Left kidney (tissue), 2 donors: Measurements from ENCODE around the gene SPEF1. TPM values are rescaled to one million over a fixed set of nuclear protein-coding genes. Genes with fewer than 3 reads are reported as not detected.

ENCODE experiments used
- DNase-seq: peaks from one replicate; pipeline ENCODE4 v3.0.0-alpha.2; 2013
- polyA plus RNA-seq: library from polyadenylated mRNA; unstranded; fragments of 120-200 nt; gene quantifications from one replicate; pipeline ENCODE4 v1.2.1, GENCODE V29; 2013; ENCODE audit not compliant: insufficient read length

SPEF1 gene
- polyA plus RNA-seq, 1 donor = 1.7 TPM

- DNase-seq = no peak
Measured at GRCh38 chr20:3788685-3789155, 7.5 kb upstream of the SPEF1 start.

GRCh38 chr20:3787324-3788014 lies 6.2 kb upstream of the SPEF1 start:
- no peak for DNase-seq

DNA sequence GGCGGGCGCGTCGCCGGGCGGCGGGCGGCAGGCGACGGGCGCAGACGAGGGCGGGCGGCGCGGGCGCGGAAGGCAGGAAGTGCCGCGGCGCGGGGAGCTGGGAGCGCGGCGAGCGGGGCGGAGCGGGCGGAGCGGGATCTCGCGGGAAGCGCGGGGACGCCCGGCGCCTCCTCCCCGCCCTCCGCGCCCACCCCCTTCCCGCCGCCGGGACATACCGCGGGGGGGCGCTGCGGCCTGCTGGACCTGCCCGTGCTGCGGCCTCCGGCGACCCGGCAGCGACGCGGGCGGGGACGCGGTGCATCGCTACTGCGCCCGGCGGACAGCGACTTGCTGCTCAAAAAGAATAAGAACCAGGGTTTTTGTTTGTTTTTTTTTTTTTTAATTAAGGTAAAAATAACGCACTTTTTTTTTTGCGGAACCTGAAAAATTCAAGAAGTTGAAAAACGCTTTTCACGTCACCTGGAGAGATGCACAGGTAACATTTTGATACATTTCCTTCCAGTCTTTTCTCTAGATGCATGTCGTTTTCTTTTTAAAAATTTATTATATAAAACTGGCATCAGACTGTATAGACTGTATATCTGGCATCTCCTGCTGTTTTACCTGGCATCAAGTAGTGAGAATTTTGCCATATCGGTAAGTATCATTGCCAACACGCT lies 5.5 kb upstream of the SPEF1 start, which contains the start of gene CENPB:
CENPB (minus strand) TSS at position 76 of the 659 bp plus-strand sequence. CDS start 257 bp downstream, outside the sequence.
- peak; percentile 88 for DNase-seq

GRCh38 chr20:3786126-3786484 lies 4.9 kb upstream of the SPEF1 start:
- no peak for DNase-seq

DNA sequence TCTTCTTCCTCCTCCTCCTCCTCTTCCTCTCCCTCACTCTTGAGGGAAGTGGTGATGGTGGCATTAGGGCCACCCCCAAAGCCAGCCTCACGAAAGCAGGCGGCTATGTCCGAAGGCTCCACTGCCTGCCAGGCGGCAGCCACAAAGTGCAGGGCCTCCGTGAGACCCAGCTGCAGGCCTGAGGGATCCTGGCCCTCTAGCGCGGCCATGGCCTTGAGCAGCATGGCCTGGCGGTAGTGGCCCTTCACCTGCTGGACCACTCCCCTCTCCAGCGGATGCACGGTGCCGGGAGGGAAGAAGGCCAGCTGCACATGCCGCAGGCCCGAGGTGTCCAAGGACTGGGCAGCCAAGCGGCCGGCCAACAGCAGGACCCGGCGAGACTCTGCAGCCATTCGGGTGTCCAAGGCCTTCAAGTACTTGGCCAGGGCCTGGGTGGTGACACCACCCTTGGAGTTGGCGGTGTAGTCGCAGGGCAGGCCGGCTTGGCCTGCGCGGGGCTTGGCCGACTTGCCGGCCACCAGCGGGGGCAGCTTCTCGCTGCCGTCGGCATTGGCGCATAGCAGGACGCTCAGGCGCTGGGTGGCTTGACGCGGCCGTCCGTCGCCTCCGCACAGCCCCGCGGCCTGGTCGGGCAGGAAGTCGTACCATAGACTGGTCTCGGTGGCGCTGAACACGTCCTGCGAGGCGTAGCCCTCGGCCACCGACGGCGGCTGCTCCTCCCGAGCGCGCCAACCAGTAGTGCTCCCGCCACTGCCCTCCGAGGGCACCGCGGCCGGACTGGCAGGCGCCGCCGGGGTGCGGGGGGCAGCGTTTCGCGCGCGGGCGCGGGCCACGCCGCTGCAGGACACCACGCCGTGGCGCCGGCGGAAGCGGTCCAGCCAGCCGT lies 4.2 kb upstream of the SPEF1 start:
- DNase-seq = no peak

- DNase-seq = no peak
Measured at GRCh38 chr20:3784863-3785239, 3.6 kb upstream of the SPEF1 start.

DNA sequence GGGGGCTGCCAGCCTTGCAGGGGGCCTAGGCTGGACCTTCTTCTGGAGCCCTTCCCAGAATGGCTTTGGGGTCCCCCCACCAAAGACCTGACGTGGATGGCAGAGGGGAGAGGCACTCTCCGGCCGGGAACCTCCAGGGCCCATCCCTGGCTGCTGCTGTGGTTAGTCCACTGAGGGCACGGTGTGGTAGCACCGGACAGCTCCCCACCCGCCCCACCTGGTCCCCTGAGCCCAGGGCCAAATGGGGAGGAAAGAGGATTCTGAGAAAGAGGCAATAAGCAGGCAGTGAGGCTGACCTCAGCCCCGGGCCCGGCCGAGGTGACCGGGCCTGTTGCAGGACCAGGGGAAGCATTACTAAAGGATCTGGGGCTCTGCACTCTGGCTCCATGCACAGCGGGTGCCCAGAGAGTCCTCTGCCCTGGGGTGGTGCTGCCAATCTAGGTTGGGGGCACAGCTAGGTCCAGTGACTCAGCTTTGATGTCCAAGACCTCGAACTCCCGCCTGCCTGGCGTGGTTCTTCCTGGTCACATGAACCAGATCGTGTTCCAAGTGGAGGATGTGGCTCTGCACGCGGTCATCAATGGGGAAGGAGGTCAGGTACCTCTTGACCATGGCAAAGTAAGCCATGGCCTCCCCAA lies 3.1 kb upstream of the SPEF1 start:
- DNase-seq = no peak

GRCh38 chr20:3783511-3784195 lies 2.4 kb upstream of the SPEF1 start:
- DNase-seq = no peak

GRCh38 chr20:3783068-3783489 lies 1.8 kb upstream of the SPEF1 start:
- no peak for DNase-seq

- no peak for DNase-seq
Measured at GRCh38 chr20:3782597-3782996, 1.3 kb upstream of the SPEF1 start.

DNA sequence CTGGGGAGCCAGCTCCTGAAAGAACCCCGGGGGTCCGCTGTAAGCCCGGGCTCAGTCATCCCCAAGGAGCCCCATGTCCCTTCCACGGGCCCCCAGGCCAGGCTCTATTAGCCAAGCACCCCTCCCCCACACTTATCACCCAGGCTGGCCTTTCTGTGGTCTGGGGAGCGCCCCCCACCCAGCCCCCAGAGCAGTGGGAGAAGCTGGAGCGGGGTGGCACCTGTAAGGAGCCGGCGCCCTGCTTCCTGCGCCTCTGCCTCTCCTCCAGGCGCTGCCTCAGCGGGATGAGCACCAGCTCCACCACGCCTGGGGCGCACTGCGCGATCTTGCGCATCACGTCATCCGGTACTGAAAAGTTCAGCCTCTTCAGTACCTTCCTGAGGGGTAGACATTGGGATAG lies 2.3 kb downstream of the SPEF1 start:
- DNase-seq = no peak

GRCh38 chr20:3777716-3778629 lies 3.3 kb downstream of the SPEF1 start:
- no peak for DNase-seq

- no peak for DNase-seq
Measured at GRCh38 chr20:3777381-3777715, 3.9 kb downstream of the SPEF1 start.

DNA sequence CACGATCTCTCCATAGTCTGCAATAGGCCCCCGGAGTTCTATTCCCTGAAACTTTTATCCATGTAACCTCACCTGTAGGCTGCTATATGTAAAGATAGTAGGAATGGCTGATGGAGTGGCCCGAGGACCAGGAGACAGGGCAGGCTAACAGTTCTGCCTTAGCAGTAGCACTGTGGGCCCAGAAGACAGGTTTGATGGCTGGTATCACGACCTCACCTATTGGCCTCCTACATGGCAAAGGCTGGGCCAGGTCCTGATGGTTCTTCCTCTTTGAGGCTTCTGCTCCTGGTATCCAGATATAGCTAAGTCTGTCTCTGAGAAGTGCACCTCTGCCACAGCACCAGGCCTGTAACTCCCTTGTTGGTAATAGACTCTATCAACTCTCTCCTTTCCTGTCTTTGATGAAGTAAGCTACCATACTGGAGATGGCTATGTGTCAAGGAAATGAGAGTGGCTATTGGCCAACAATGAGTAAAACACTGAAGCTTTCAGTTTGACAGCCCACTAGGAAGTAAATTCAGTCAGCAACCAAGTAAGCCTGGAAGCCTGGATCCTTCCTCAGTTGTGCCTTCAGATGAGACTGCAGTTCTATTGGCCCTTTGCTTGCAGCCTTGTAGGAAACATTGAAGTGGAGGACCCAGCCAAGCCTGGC lies 5.7 kb downstream of the SPEF1 start:
- no peak for DNase-seq

DNA sequence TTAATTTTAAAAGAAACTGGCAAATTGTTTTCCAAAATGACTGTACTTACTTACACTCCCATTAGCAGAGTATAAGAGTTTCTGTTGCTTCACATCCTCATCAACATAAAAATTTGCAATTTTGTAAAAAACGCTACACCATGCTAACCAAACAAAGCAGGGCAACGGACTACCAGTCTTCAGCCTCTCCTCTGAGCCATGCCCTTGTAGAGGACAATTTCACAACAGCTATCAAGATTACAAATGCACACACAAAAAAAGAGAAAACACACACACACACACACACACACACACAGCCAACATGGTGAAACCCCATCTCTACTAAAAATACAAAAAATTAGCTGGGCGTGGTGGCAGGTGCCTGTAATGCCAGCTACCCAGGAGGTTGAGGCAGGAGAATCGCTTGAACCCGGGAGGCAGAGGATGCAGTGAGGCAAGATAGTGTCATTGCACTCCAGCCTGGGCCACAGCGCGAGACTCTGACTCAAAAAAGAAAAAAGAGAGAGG lies 9.6 kb downstream of the SPEF1 start:
- no peak for DNase-seq

- peak; percentile 71 for DNase-seq
Measured at GRCh38 chr20:3768342-3769130, 12.7 kb downstream of the SPEF1 start.

DNA sequence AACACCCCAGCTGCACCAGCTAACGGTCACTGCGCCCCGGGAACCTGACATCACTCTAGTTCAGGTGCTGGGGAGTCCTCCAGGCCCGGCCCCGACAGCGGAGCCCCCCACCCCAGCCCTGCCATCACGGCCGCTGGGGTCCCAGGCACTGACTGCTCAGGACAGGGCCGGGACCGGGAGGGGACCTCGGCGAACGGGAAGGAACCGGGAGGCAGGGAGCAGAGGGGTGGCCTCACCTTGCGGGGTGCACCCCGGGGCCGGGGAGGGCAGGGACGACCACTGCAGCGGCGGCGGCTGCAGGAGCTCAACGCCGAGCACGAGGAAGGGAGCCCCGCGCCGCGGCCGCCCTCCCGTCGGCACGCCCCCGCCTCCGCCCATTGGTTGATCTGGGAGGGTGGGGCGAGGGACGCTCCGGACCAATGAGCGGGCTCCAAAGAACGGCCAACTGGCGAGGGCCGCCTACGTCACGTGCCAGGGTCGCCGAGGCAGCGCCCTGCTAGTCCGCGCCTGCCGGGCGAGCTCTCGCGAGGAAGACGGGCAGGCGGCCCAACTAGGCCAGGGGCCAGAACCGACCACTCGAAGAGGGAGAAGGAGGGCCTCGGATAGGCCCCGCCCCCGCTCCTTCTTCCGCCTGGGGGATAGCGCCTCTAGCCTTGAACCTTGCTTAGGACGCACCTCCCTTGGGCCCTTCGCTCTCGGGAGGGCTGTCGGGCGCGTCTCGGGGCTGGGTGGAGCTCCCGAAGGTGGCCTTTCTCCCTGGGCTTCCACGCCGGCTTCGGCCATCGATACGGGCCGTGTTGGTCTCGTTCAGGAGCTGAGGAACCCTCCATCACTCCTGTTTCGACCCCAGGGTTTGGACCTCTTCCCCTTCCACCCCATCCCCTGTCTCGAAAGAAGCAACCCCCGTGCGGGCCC lies 13.6 kb downstream of the SPEF1 start, which contains the start of gene ADISSP:
ADISSP (minus strand) TSS at position 327 of the 915 bp plus-strand sequence. CDS start 7,653 bp downstream, outside the sequence.
- peak; percentile 97 for DNase-seq

DNA sequence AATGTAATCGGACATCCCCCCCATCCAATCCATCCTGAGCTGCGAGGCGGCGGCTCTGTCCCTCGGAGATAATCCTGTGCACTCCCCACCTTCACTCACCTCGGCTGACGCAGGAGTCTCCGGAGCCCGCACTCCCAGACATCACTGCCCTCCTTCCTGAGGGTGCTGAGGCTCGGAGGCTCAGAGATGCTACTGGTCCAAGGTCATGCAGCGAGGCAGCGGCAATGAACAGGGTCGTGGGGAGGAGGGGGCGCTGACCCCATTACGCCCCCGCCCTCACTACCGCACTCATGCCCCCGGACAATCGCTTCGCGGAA lies 14.2 kb downstream of the SPEF1 start:
- DNase-seq = no peak
